Measurements from ENCODE around the gene SKP1. TPM values are rescaled to one million over a fixed set of nuclear protein-coding genes. Genes with fewer than 3 reads are reported as not detected.

The SKP1 gene
- 141 and 142 TPM in 2 replicates for total RNA-seq (2013; cell fraction: nucleolus; rRNA removed)
- total RNA-seq (2014; rRNA removed): 100 and 114 TPM in 2 replicates
- 404 and 421 TPM in 2 replicates for total RNA-seq (2014; rRNA removed; fragmentation: Illumina TruSeq; extraction: Trizol)
- total RNA-seq (2021): 202 and 204 TPM in 2 replicates
- polyA plus RNA-seq (2011; ENCODE audit: low read depth): 197 TPM
- polyA plus RNA-seq (2011; rRNA removed): 351 and 383 TPM in 2 replicates
- polyA plus RNA-seq (2011; cell fraction: cytosol; rRNA removed): 151 TPM in 2 replicates
- 163 and 175 TPM in 2 replicates for polyA plus RNA-seq (2011; cell fraction: nucleus; rRNA removed)
- polyA plus RNA-seq (2012): 274 and 324 TPM in 2 replicates
- 617 and 795 TPM in 2 replicates for polyA plus RNA-seq (2014; fragmentation: Illumina TruSeq; extraction: Trizol)
- 1,000 to 10,000 TPM; 1,587 to 1,686 TPM for polyA plus RNA-seq (2014; fragmentation: Nextera tagmentation; extraction: Ambion mirVana)
- 305 and 398 TPM in 2 replicates for polyA plus RNA-seq (2014; rRNA removed)
- polyA plus RNA-seq (2016; fragmentation: Nextera tagmentation; extraction: Ambion mirVana): 100 to 1,000 TPM; 868 to 919 TPM
- 121 and 212 TPM in 2 replicates for polyA minus RNA-seq (2011; rRNA and poly(A)+ RNA removed)
- 60.8 and 63.6 TPM in 2 replicates for polyA minus RNA-seq (2011; cell fraction: cytosol; rRNA and poly(A)+ RNA removed)
- 32.6 and 47.6 TPM in 2 replicates for polyA minus RNA-seq (2011; cell fraction: nucleus; rRNA and poly(A)+ RNA removed)
- Bru-seq, nascent RNA: percentile 95 among the genes with signal in this experiment
- percentile 96 among the genes with signal in this experiment for BruChase-seq, experiment 1, labeled RNA remaining after a 6-hour chase
- percentile 93 among the genes with signal in this experiment for BruChase-seq, experiment 2, labeled RNA remaining after a 2-hour chase
- long read RNA-seq, experiment 1, full-length matches to known transcripts: 282 of 285 reads
- long read RNA-seq, experiment 1, partial matches to known transcripts: 1 of 285 reads
- long read RNA-seq, experiment 1, other reads (novel, unspliced or antisense): 2 of 285 reads
- long read RNA-seq, experiment 2, full-length matches to known transcripts: 1,470 of 1,495 reads
- long read RNA-seq, experiment 2, partial matches to known transcripts: 8 of 1,495 reads
- long read RNA-seq, experiment 2, other reads (novel, unspliced or antisense): 17 of 1,495 reads

GRCh38 chr5:134176511-134177368, at the start of gene SKP1:
TSS of gene SKP1 (minus strand) at chr5:134176950. CDS start at chr5:134174022, 2,928 bp downstream.
- in situ Hi-C loops (cut with MboI) (no loop called here), intact Hi-C loops (cut with micrococcal nuclease; ENCODE audit: unreplicated experiment) (loop anchor here (5.0 kb wide), 1 partner anchor 196 kb away; the partner anchor contains the start of gene UBE2B)
- peaks cover 1 to 3% of the 10 kb centered on the region in 2 experiments; a peak in 2 of 4 replicates for H3K36me3 ChIP-seq (ENCODE audit: control insufficient read depth in 2 of 2, insufficient read depth in 2 of 2, low read length in 1 of 2)
- FAIRE-seq (peak; percentile 47), DNase-seq (ENCODE audit: low read depth, low spot score) (peak; percentile 42), ATAC-seq (peak; percentile 89)
- H3K4me3 ChIP-seq: peak within 1 kb of the TSS; percentile 99
- no peaks in the 10 kb centered on the region for H3K9me3 ChIP-seq (replicated peaks; ENCODE audit: control insufficient read depth, insufficient read depth, low read length)
- H3K9ac ChIP-seq (ENCODE audit: control insufficient read depth, insufficient read depth, low read length): peak within 1 kb of the TSS; percentile 86
- peak within 1 kb of the TSS; percentile 89 for H3K27ac ChIP-seq (ENCODE audit: control insufficient read depth, insufficient read depth)
- WGBS (ENCODE audit: insufficient coverage, insufficient replicate concordance, low lambda C conversion rate, missing lambda C conversion rate): under 1% methylated on average over 77 of the region's 92 CpGs
- no peaks in the 10 kb centered on the region for H4K20me1 ChIP-seq (ENCODE audit: control insufficient read depth, insufficient read depth)
- CTCF ChIA-PET: interaction anchor here (0.5 to 1.6 kb wide), 11 partner anchors 8 to 1904 kb away, joined by 3 to 6 read pairs (median 3); partner anchors contain the start of gene PPP2CA
- SMC1A ChIA-PET (ENCODE audit: uncharacterized antibody, unreplicated experiment): interaction anchor here (1.1 to 1.3 kb wide), 6 partner anchors 10 to 137 kb away, joined by 3 to 5 read pairs (median 3); no protein-coding TSS in a partner anchor
- H3K27me3 ChIP-seq (replicated peaks in 1 of 2; ENCODE audit: control insufficient read depth in 2 of 2, insufficient read depth in 2 of 2, low read length in 1 of 2): no peaks in the 10 kb centered on the region
- RAD21 ChIA-PET (ENCODE audit: unreplicated experiment): interaction anchor here (1.0 to 4.0 kb wide), 4 partner anchors 11 to 410 kb away, joined by 3 to 15 read pairs (median 6); no protein-coding TSS in a partner anchor
- peaks cover 3% of the 10 kb centered on the region for H3K4me1 ChIP-seq (ENCODE audit: control insufficient read depth, insufficient read depth, low read length)
- peak within 1 kb of the TSS; percentile 84 for H2AFZ ChIP-seq (ENCODE audit: control insufficient read depth, low read depth, low read length)
- H3K79me2 ChIP-seq (ENCODE audit: control insufficient read depth, insufficient read depth, low read length): peaks cover 39% of the 10 kb centered on the region
- no TSS peak for BruUV-seq (replicated peaks)
- POLR2A ChIA-PET: interaction anchor here (1.1 to 1.9 kb wide), 7 partner anchors 20 to 410 kb away, joined by 3 to 7 read pairs (median 4); partner anchors contain the start of gene PPP2CA
- peak within 1 kb of the TSS; percentile 86 for H3K4me2 ChIP-seq (ENCODE audit: control insufficient read depth, insufficient read depth)
- TF ChIP-seq FOXK2 (IDR thresholded peaks at IDR 0.05): no peak
- peak; percentile 68 for TF ChIP-seq SIN3A (IDR thresholded peaks at IDR 0.05; ENCODE audit: low read depth, low read length)
- TF ChIP-seq SMAD1 (IDR thresholded peaks at IDR 0.05; ENCODE audit: low read depth, partially characterized antibody): peak; percentile 74
- 0 out of 2 replicates have a peak, but pooled peaks have one; percentile 43 for TF ChIP-seq RCOR1 (conservative IDR thresholded peaks at IDR 0.05; ENCODE audit: low read depth, low read length)
- no peak for TF ChIP-seq EZH2 (IDR thresholded peaks at IDR 0.05; ENCODE audit: borderline replicate concordance, control insufficient read depth, low read depth, low read length)
- TF ChIP-seq ASH2L (IDR thresholded peaks at IDR 0.05; ENCODE audit: borderline replicate concordance, low read depth): peak; percentile 87; the same call in 1 of the 2 replicates
- TF ChIP-seq RFX5 (IDR thresholded peaks at IDR 0.05; ENCODE audit: low read depth, low read length): no peak
- peak; percentile 21; the same call in 1 of the 2 replicates for TF ChIP-seq NRF1 (conservative IDR thresholded peaks at IDR 0.05; ENCODE audit: low read depth, low read length)
- no peak for TF ChIP-seq SMC3 (IDR thresholded peaks at IDR 0.05; ENCODE audit: borderline replicate concordance, low read length)
- TF ChIP-seq CEBPB (IDR thresholded peaks at IDR 0.05; ENCODE audit: borderline replicate concordance in 1 of 2, low read depth in 2 of 2, low read length in 2 of 2): no peak
- no peak for TF ChIP-seq NR2C2 (IDR thresholded peaks at IDR 0.05; ENCODE audit: borderline replicate concordance, control insufficient read depth, insufficient read length, low read depth)
- no peak for TF ChIP-seq CBX3 (IDR thresholded peaks at IDR 0.05; ENCODE audit: borderline replicate concordance, low read depth)
- TF ChIP-seq FOXM1 (IDR thresholded peaks at IDR 0.05; ENCODE audit: low read depth, low read length): peak; percentile 43; the same call in 1 of the 2 replicates
- TF ChIP-seq KAT2A (conservative IDR thresholded peaks at IDR 0.05; ENCODE audit: control insufficient read depth, low read depth, low read length): no peak
- TF ChIP-seq ETV6 (conservative IDR thresholded peaks at IDR 0.05 in 1 of 2, IDR thresholded peaks at IDR 0.05 in 1 of 2; ENCODE audit: borderline replicate concordance in 1 of 2, low read depth in 1 of 2): no peak
- no peak for TF ChIP-seq MEF2A (IDR thresholded peaks at IDR 0.05; ENCODE audit: insufficient read depth, low read depth, low read length)
- TF ChIP-seq CREB1 (IDR thresholded peaks at IDR 0.05; ENCODE audit: low read depth): peak; percentile 83
- no peak for TF ChIP-seq MTA3 (IDR thresholded peaks at IDR 0.05; ENCODE audit: borderline replicate concordance, low read length)
- TF ChIP-seq SREBF1 (IDR thresholded peaks at IDR 0.05; ENCODE audit: low read length): no peak

All from GM12878 (cell line).